SKM-1 treated with dmso at 0.1 percent for 144 hours (cell line): ENCODE measurements around the gene POU2AF3.

Experiments
- DNase-seq: peaks from one replicate; lab custom pipeline; 2025; ENCODE audit not compliant: unreplicated experiment; lab: John Stamatoyannopoulos, UW

POU2AF3 gene

GRCh38 chr11:111352231-111352746 is 53.9 kb downstream of the POU2AF3 start:
- DNase-seq: no peak

- DNase-seq: no peak
These were observed 54.8 kb downstream of the POU2AF3 start for GRCh38 chr11:111352935-111353710.

- DNase-seq: no peak
These were observed 55.6 kb downstream of the POU2AF3 start for GRCh38 chr11:111353776-111354600.

GRCh38 chr11:111354601-111354891 is 56.2 kb downstream of the POU2AF3 start:
- DNase-seq: no peak

GRCh38 chr11:111355101-111355500 is 56.8 kb downstream of the POU2AF3 start:
- DNase-seq: no peak

GRCh38 chr11:111355956-111356659 is 57.8 kb downstream of the POU2AF3 start:
- no peak for DNase-seq

- DNase-seq: no peak
These were observed 58.3 kb downstream of the POU2AF3 start for GRCh38 chr11:111356660-111357048.

- no peak for DNase-seq
These were observed 59.0 kb downstream of the POU2AF3 start for GRCh38 chr11:111357150-111358037.
